GM12878 (cell line): ENCODE results near the gene WRAP73. TPM values are rescaled to one million over a fixed set of nuclear protein-coding genes. Genes with fewer than 3 reads are reported as not detected.

Source experiments
- ATAC-seq: fragments of 200-7000 bp; cut with Tn5 transposase; 3 replicates; pipeline ENCODE4 v1.9.1; 2020; ENCODE audit warnings: mild to moderate bottlenecking, moderate library complexity
- BruUV-seq: library from RNA; stranded (reverse); fragments of 400-500 nt; replicated peaks from 2 replicates; lab custom pipeline; 2021; lab: Mats Ljungman, UMichigan
- CTCF ChIA-PET: fragments of 300-600 bp; sonication (Branson Sonifier 250); formaldehyde crosslinking; extraction: SDS; loops from one replicate; lab custom pipeline; 2021; ENCODE audit warnings: inconsistent platforms; lab: Yijun Ruan, JAX
- POLR2A ChIA-PET: fragments of 350-600 bp; formaldehyde crosslinking; extraction: SDS; loops from one replicate; lab custom pipeline; 2021; ENCODE audit warnings: inconsistent platforms; lab: Charles Lee
- RAD21 ChIA-PET: fragments of 300-600 bp; sonication (Branson Sonifier 250); formaldehyde crosslinking; loops from one replicate; lab custom pipeline; 2023; ENCODE audit warnings: antibody characterized with exemption; ENCODE audit not compliant: unreplicated experiment; lab: Charles Lee
- SMC1A ChIA-PET: fragments of 300-600 bp; sonication (Branson Sonifier 250); formaldehyde crosslinking; loops from one replicate; lab custom pipeline; 2023; ENCODE audit not compliant: unreplicated experiment, uncharacterized antibody; lab: Charles Lee
- DNase-seq: peaks from one replicate; pipeline ENCODE4 v3.0.0-alpha.2; 2011; ENCODE audit warnings: low read depth, low spot score
- FAIRE-seq: peaks from 3 replicates; lab custom pipeline; 2011; peaks lifted over from hg19 to GRCh38; lab: Jason Lieb, UNC
- H2AFZ ChIP-seq: 2 replicates; pipeline ENCODE4 v1.6.0; 2011; ENCODE audit warnings: low read depth, low read length, control low read depth; ENCODE audit not compliant: control insufficient read depth
- H3K27ac ChIP-seq: 2 replicates; pipeline ENCODE4 v1.5.1; 2011; ENCODE audit warnings: control low read depth; ENCODE audit not compliant: control insufficient read depth, insufficient read depth
- H3K27me3 ChIP-seq, 2 experiments: replicated peaks in 1 of 2; 2 replicates each; pipeline versions ENCODE4 v1.6.0 to v1.6.1; 2011; ENCODE audit warnings: low read length in 1 of 2; ENCODE audit not compliant: control insufficient read depth in 2 of 2, insufficient read depth in 2 of 2
- H3K36me3 ChIP-seq, 2 experiments: 2 replicates each; pipeline ENCODE4 v1.5.1; 2011; ENCODE audit warnings: low read length in 1 of 2; ENCODE audit not compliant: control insufficient read depth in 2 of 2, insufficient read depth in 2 of 2
- H3K4me1 ChIP-seq: 2 replicates; pipeline ENCODE4 v1.6.1; 2011; ENCODE audit warnings: mild to moderate bottlenecking, low read length, moderate library complexity, mixed read lengths; ENCODE audit not compliant: control insufficient read depth, insufficient read depth
- H3K4me2 ChIP-seq: 2 replicates; pipeline ENCODE4 v1.6.0; 2011; ENCODE audit warnings: control low read depth; ENCODE audit not compliant: control insufficient read depth, insufficient read depth
- H3K4me3 ChIP-seq: fragments of 200-600 bp; sonication (generic); 2 replicates; pipeline ENCODE4 v1.5.1; 2016
- H3K79me2 ChIP-seq: 2 replicates; pipeline ENCODE4 v1.6.0; 2011; ENCODE audit warnings: low read length; ENCODE audit not compliant: control insufficient read depth, insufficient read depth
- H3K9ac ChIP-seq: 2 replicates; pipeline ENCODE4 v1.8.0; 2011; ENCODE audit warnings: low read length, control low read depth, mixed read lengths; ENCODE audit not compliant: control insufficient read depth, insufficient read depth
- H3K9me3 ChIP-seq: replicated peaks from 3 replicates; pipeline ENCODE4 v1.5.1; 2011; ENCODE audit warnings: mild to moderate bottlenecking, low read length; ENCODE audit not compliant: control insufficient read depth, insufficient read depth
- H4K20me1 ChIP-seq: 2 replicates; pipeline ENCODE4 v1.6.0; 2011; ENCODE audit not compliant: control insufficient read depth, insufficient read depth
- BHLHE40 ChIP-seq, 2 experiments: fragments of 450-650 bp in 1 of 2; IDR thresholded peaks; 2 replicates each; pipeline ENCODE4 v1.6.1; 2011 to 2017; ENCODE audit warnings: low read depth in 2 of 2, borderline replicate concordance in 1 of 2, improper control_type of control experiment in 1 of 2, low read length in 1 of 2, mild to moderate bottlenecking in 1 of 2
- CHD4 ChIP-seq: fragments of 200-600 bp; sonication (generic); IDR thresholded peaks from 2 replicates; pipeline ENCODE4 v1.6.1; 2016; ENCODE audit warnings: mild to moderate bottlenecking
- ESRRA ChIP-seq: IDR thresholded peaks from 2 replicates; pipeline ENCODE4 v1.6.1; 2012; ENCODE audit warnings: mild to moderate bottlenecking, low read length, improper control_type of control experiment
- NR2C1 ChIP-seq: fragments of 450-650 bp; IDR thresholded peaks from 2 replicates; pipeline ENCODE4 v1.6.1; 2017; ENCODE audit warnings: antibody characterized with exemption, mild to moderate bottlenecking, moderate library complexity
- RCOR1 ChIP-seq: conservative IDR thresholded peaks from 2 replicates; pipeline ENCODE4 v1.6.1; 2012; ENCODE audit warnings: low read depth, low read length, improper control_type of control experiment
- SMC3 ChIP-seq: IDR thresholded peaks from 2 replicates; pipeline ENCODE4 v1.6.1; 2011; ENCODE audit warnings: low read length, improper control_type of control experiment, borderline replicate concordance
- SPI1 ChIP-seq: IDR thresholded peaks from 2 replicates; pipeline ENCODE4 v1.6.1; 2011; ENCODE audit warnings: low read depth, mild to moderate bottlenecking, low read length, moderate library complexity, borderline replicate concordance; ENCODE audit not compliant: insufficient read depth
- YY1 ChIP-seq: IDR thresholded peaks from 2 replicates; pipeline ENCODE4 v1.6.1; 2011; ENCODE audit warnings: low read depth, mild to moderate bottlenecking, low read length
- WGBS: methylation state at CpG from one replicate; pipeline ENCODE4 v1.1.6; 2016; ENCODE audit warnings: low lambda C conversion rate; ENCODE audit not compliant: insufficient replicate concordance, insufficient coverage; ENCODE audit errors: missing lambda C conversion rate; 5-methylcytosine and 5-hydroxymethylcytosine counted together
- in situ Hi-C: fragments of 300-500 bp; cut with MboI; formaldehyde crosslinking; loops from 9 replicates; pipeline ENCODE4 v1.14.3; 2018; ENCODE audit warnings: mixed read lengths
- intact Hi-C: fragments of 100-400 bp; cut with micrococcal nuclease; formaldehyde crosslinking; loops from one replicate; pipeline ENCODE4 v1.14.2; 2022; ENCODE audit not compliant: unreplicated experiment
- polyA plus RNA-seq, 11 experiments: library from polyadenylated mRNA; depleted of rRNA in 4 of 11; unstranded in 6 of 11; stranded (reverse) in 5 of 11; fragments of >200 nt; fragmentation: Nextera tagmentation in 4 of 11; fragmentation: Illumina TruSeq in 1 of 11; extraction: Ambion mirVana in 4 of 11; extraction: Trizol in 1 of 11; gene quantifications; 1 replicate in 1 of 11; 2 replicates in 10 of 11; pipeline versions ENCODE4 v1.2.1 to v1.2.3, GENCODE V29; 2011 to 2016; ENCODE audit warnings: inconsistent platforms in 2 of 11, missing spikeins in 2 of 11, low read depth in 1 of 11
- total RNA-seq, 4 experiments: library from RNA; depleted of rRNA in 3 of 4; stranded (reverse); fragments of >200 nt in 3 of 4; fragmentation: Illumina TruSeq in 1 of 4; extraction: Trizol in 1 of 4; gene quantifications; 2 replicates each; pipeline versions ENCODE4 v1.2.1 to v1.2.3, GENCODE V29; 2013 to 2021

WRAP73 gene
- total and polyA plus RNA-seq, 10 of the 15 experiments (the other 5 are each of a cell fraction or from before 2014, with no cell fraction given) = 3.2 to 65.8 (median 48.0) TPM

DNA sequence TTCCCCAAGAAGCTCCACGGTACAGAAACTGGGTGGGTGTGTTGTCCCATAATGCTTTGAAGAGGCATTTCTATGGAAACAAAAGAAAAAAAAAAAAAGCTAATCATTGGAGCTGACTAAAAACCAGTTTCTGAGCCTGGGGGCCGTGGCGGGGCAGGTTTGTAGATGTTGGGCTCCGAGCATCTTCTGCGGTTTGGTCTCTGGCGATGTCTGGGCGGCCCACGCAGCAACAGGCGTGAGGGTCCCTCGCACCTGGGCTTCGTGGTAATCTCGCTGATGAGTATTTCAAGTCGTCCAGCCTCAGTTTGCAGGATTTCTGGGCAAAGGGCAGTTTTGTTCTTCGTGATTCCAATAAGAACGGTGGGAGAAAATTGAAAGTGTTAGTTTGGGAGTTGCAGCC lies 9.2 kb upstream of the WRAP73 start:
- H3K27ac ChIP-seq = no peak overlapping the region
- peaks cover 62% of the 10 kb centered on the region for H3K4me1 ChIP-seq
- SMC1A ChIA-PET = interaction anchor here (1.3 to 1.8 kb wide), 4 partner anchors 9 to 24 kb away, joined by 3 to 5 read pairs (median 4); partner anchors contain the start of gene WRAP73
- no peak overlapping the region for H2AFZ ChIP-seq
- no peak overlapping the region for H3K9ac ChIP-seq
- TF ChIP-seq RCOR1 (no peak), SPI1 (no peak), ESRRA (no peak), CHD4 (no peak), YY1 (no peak), NR2C1 (no peak), SMC3 (no peak), BHLHE40 (IDR thresholded peaks at IDR 0.05; ENCODE audit: borderline replicate concordance in 1 of 2, low read depth in 2 of 2, low read length in 1 of 2) (no peak)
- TF ChIP-seq, all 136 proteins: peak for 0
- WGBS = 88% methylated on average over 15 of the region's 15 CpGs
- DNase-seq = no peak
- POLR2A ChIA-PET = interaction anchor here (1.0 to 11.3 kb wide), 2 partner anchors 7 to 19 kb away, joined by 3 to 184 read pairs; no protein-coding TSS in a partner anchor
- no peak overlapping the region for H3K4me3 ChIP-seq
- in situ Hi-C loops = no loop called here
- intact Hi-C loops = no loop called here
- CTCF ChIA-PET = interaction anchor here (1.0 kb wide), 1 partner anchor 8 kb away, joined by 3 read pairs; no protein-coding TSS in a partner anchor
- no peak overlapping the region for H3K4me2 ChIP-seq
- ATAC-seq = no peak
- peaks cover 0 to 2% of the 10 kb centered on the region in 2 experiments; a peak in 2 of 4 replicates for H3K36me3 ChIP-seq
- H3K79me2 ChIP-seq = peaks cover 92% of the 10 kb centered on the region
- RAD21 ChIA-PET = interaction anchor here (1.0 kb wide), 1 partner anchor 40 kb away, joined by 3 read pairs; no protein-coding TSS in a partner anchor
- no peaks in the 10 kb centered on the region for H4K20me1 ChIP-seq
- H3K27me3 ChIP-seq = no peaks in the 10 kb centered on the region
- FAIRE-seq = no peak
- H3K9me3 ChIP-seq = no peaks in the 10 kb centered on the region
- no TSS peak for BruUV-seq
